HepG2 (cell line): ENCODE data around the gene HELLS. TPM values are rescaled to one million over a fixed set of nuclear protein-coding genes. Genes with fewer than 3 reads are reported as not detected.

Experiments
- ATAC-seq: fragments of 200-7000 bp; cut with Tn5 transposase; 3 replicates; pipeline ENCODE4 v1.9.1; 2020; ENCODE audit warnings: mild to moderate bottlenecking, moderate library complexity
- BruUV-seq: library from RNA; stranded (reverse); fragments of 400-500 nt; replicated peaks from 2 replicates; lab custom pipeline; 2021; lab: Mats Ljungman, UMichigan
- CTCF ChIA-PET: fragments of 300-600 bp; formaldehyde crosslinking; extraction: SDS; loops from one replicate; lab custom pipeline; 2021; ENCODE audit warnings: low total read pairs, inconsistent platforms, low intra/inter-chr PET ratio; lab: Yijun Ruan, JAX
- POLR2A ChIA-PET: fragments of 350-600 bp; sonication (Branson Sonifier 250); formaldehyde crosslinking; loops from one replicate; lab custom pipeline; 2020; ENCODE audit warnings: antibody characterized with exemption, inconsistent platforms; lab: Yijun Ruan, JAX
- DNase-seq: peaks from one replicate; pipeline ENCODE4 v3.0.0-alpha.2; 2015; ENCODE audit warnings: low spot score
- FAIRE-seq: peaks from 3 replicates; lab custom pipeline; 2011; peaks lifted over from hg19 to GRCh38; lab: Jason Lieb, UNC
- H2AFZ ChIP-seq: one replicate; pipeline ENCODE4 v1.6.1; 2011; ENCODE audit warnings: low read length, inconsistent platforms
- H3K27ac ChIP-seq: fragments of 300-600 bp; 3 replicates; pipeline ENCODE4 v1.8.0; 2011; ENCODE audit warnings: mixed run types, mild to moderate bottlenecking, mixed read lengths, low read length, inconsistent platforms; ENCODE audit not compliant: insufficient read depth; ENCODE audit errors: extremely low read length
- H3K27me3 ChIP-seq, 2 experiments: fragments of 200-600 bp in 1 of 2; 2 replicates in 1 of 2; 3 replicates in 1 of 2; pipeline versions ENCODE4 v1.6.0 to v1.8.0; 2011; ENCODE audit warnings: low read length in 2 of 2, mild to moderate bottlenecking in 2 of 2, moderate library complexity in 2 of 2, inconsistent platforms in 1 of 2; ENCODE audit not compliant: insufficient read depth in 2 of 2, control insufficient read depth in 1 of 2
- H3K36me3 ChIP-seq, 2 experiments: fragments of 200-600 bp in 1 of 2; replicated peaks in 1 of 2; 2 replicates in 1 of 2; 3 replicates in 1 of 2; pipeline versions ENCODE4 v1.5.1 to v1.8.0; 2011; ENCODE audit warnings: low read length in 2 of 2, inconsistent platforms in 1 of 2; ENCODE audit not compliant: insufficient read depth in 2 of 2, control insufficient read depth in 1 of 2
- H3K4me1 ChIP-seq: 2 replicates; pipeline ENCODE4 v1.5.1; 2012; ENCODE audit warnings: low read length, inconsistent platforms; ENCODE audit not compliant: insufficient read depth
- H3K4me2 ChIP-seq: 2 replicates; pipeline ENCODE4 v1.6.0; 2011; ENCODE audit warnings: low read depth, low read length, inconsistent platforms
- H3K4me3 ChIP-seq, 3 experiments: fragments of 200-600 bp in 1 of 3; sonication (generic), shearing (Covaris generic) in 1 of 3; replicated peaks in 1 of 3; 2 replicates each; pipeline ENCODE4 v1.5.1; 2011 to 2016; ENCODE audit warnings: low read length in 3 of 3, inconsistent platforms in 2 of 3, low read depth in 2 of 3, mild to moderate bottlenecking in 2 of 3, control low read depth in 1 of 3, mixed read lengths in 1 of 3; ENCODE audit not compliant: insufficient read depth in 1 of 3
- H3K79me2 ChIP-seq: one replicate; pipeline ENCODE4 v1.6.1; 2011; ENCODE audit warnings: low read length, inconsistent platforms; ENCODE audit not compliant: insufficient read depth
- H3K9ac ChIP-seq: 2 replicates; pipeline ENCODE4 v1.6.0; 2011; ENCODE audit warnings: mild to moderate bottlenecking, low read depth, low read length, inconsistent platforms; ENCODE audit not compliant: insufficient read depth
- H3K9me3 ChIP-seq: 2 replicates; pipeline ENCODE4 v1.5.1; 2012; ENCODE audit warnings: mild to moderate bottlenecking, low read length
- H4K20me1 ChIP-seq: 2 replicates; pipeline ENCODE4 v1.6.0; 2011; ENCODE audit warnings: inconsistent platforms, mild to moderate bottlenecking, low read length, moderate library complexity; ENCODE audit not compliant: insufficient read depth
- ATAD3A ChIP-seq: sonication (generic); formaldehyde crosslinking; IDR thresholded peaks from 2 replicates; pipeline ENCODE4 v1.4.0; 2020; ENCODE audit warnings: missing genetic modification reagents
- HCFC1 ChIP-seq: fragments of 150-350 bp; IDR thresholded peaks from 2 replicates; pipeline ENCODE4 v1.6.1; 2014; ENCODE audit warnings: low read depth, low read length
- MTF2 ChIP-seq: sonication (generic); formaldehyde crosslinking; IDR thresholded peaks from 2 replicates; pipeline ENCODE4 v1.5.0; 2020; ENCODE audit warnings: missing genetic modification reagents, borderline replicate concordance
- ZNF790 ChIP-seq: sonication (generic); formaldehyde crosslinking; IDR thresholded peaks from 2 replicates; pipeline ENCODE4 v1.8.0; 2022; ENCODE audit warnings: missing genetic modification reagents, mild to moderate bottlenecking, borderline replicate concordance
- WGBS: methylation state at CpG from one replicate; pipeline ENCODE4 v1.1.6; 2017; ENCODE audit warnings: low lambda C conversion rate; 5-methylcytosine and 5-hydroxymethylcytosine counted together
- in situ Hi-C: cut with HindIII; loops from 2 replicates; pipeline ENCODE4 v1.10.0; 2017; ENCODE audit warnings: low pct_unique_long_range_greater_than_20kb; ENCODE audit not compliant: extremely low pct_ligation_motif_present
- intact Hi-C: fragments of 100-400 bp; cut with micrococcal nuclease; formaldehyde crosslinking; loops from one replicate; pipeline ENCODE4 v1.10.0; 2022; ENCODE audit not compliant: unreplicated experiment
- polyA plus RNA-seq, 8 experiments: library from polyadenylated mRNA; depleted of rRNA in 3 of 8; stranded (reverse) in 7 of 8; unstranded in 1 of 8; fragments of >200 nt; fragmentation: Illumina TruSeq in 4 of 8; extraction: Trizol in 4 of 8; gene quantifications; 2 replicates each; pipeline versions ENCODE4 v1.2.1 to v1.2.3, GENCODE V29; 2011 to 2016; ENCODE audit warnings: low read depth in 4 of 8, missing spikeins in 1 of 8, mixed read lengths in 1 of 8; ENCODE audit not compliant: insufficient read depth in 1 of 8
- total RNA-seq, 5 experiments: library from RNA; depleted of rRNA; stranded (reverse); fragments of >200 nt; fragmentation: Illumina TruSeq; extraction: Trizol; gene quantifications; 2 replicates each; pipeline ENCODE4 v1.2.3, GENCODE V29; 2016; ENCODE audit warnings: low read depth in 1 of 5
- TF ChIP-seq, protein P1 (sequence below): sonication (generic); formaldehyde crosslinking; IDR thresholded peaks from 2 replicates; pipeline ENCODE4 v1.4.0; 2020; ENCODE audit warnings: missing genetic modification reagents
- TF ChIP-seq, protein P2 (sequence below): sonication (generic); formaldehyde crosslinking; IDR thresholded peaks from 2 replicates; pipeline ENCODE4 v1.4.0; 2020; ENCODE audit warnings: missing genetic modification reagents
- TF ChIP-seq, protein P3 (sequence below): sonication (generic); formaldehyde crosslinking; IDR thresholded peaks from 2 replicates; pipeline ENCODE4 v1.5.0; 2020; ENCODE audit warnings: missing genetic modification reagents, mild to moderate bottlenecking, borderline replicate concordance

HELLS gene
- total and polyA plus RNA-seq, 2 of the 13 experiments (the other 11 are each of a cell fraction or from before 2014, with no cell fraction given), result 22.6 to 84.6 TPM

DNA sequence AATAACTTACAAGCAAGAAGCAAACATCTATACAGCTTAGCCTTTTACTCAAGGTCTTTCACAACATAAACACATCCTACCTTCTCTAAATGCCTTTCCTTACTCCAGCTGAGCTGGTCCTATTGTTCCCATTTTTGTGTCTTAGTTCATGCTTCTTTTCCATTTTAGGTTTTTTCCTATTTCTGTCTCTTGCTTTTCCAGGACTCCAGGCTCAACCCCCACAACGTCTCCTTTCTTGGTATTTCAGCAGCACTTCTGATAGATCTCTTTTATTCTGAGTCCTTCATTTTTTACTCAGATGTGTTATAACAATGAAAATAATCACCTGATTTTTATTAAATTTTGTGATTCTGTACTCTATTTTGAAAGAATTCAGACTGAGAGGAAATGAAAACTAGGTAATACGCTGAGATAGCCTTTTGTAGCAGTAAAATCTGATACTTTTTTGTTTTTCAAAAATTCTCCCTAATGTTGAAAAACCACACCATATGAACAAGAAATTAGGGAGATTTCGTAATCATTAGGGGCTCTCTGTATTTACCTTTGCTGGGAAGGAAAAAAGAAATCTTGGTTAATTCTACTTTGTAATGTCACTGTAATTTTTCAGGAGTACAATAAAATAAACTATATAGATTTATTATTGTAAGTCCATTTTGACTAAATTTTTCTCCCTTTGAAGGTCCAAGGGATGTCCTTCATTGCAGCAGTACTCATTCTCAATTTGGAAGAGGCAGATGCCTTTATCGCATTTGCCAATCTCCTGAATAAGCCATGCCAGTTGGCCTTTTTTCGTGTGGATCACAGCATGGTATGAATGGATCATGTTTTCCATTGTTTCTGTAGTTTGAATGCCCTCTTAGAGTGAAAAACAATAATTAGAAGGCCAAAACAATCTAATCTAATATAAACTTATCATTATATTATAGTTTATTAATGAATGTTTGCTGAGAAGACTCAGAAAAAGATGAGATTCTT is 24.0 kb upstream of the HELLS start (continued):
- TF ChIP-seq, protein P1, sequence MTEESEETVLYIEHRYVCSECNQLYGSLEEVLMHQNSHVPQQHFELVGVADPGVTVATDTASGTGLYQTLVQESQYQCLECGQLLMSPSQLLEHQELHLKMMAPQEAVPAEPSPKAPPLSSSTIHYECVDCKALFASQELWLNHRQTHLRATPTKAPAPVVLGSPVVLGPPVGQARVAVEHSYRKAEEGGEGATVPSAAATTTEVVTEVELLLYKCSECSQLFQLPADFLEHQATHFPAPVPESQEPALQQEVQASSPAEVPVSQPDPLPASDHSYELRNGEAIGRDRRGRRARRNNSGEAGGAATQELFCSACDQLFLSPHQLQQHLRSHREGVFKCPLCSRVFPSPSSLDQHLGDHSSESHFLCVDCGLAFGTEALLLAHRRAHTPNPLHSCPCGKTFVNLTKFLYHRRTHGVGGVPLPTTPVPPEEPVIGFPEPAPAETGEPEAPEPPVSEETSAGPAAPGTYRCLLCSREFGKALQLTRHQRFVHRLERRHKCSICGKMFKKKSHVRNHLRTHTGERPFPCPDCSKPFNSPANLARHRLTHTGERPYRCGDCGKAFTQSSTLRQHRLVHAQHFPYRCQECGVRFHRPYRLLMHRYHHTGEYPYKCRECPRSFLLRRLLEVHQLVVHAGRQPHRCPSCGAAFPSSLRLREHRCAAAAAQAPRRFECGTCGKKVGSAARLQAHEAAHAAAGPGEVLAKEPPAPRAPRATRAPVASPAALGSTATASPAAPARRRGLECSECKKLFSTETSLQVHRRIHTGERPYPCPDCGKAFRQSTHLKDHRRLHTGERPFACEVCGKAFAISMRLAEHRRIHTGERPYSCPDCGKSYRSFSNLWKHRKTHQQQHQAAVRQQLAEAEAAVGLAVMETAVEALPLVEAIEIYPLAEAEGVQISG (CRISPR knock-in tag), result no peak
- TF ChIP-seq ATAD3A (CRISPR knock-in tag) (no peak), HCFC1 (no peak), ZNF790 (CRISPR knock-in tag) (no peak)

- ATAC-seq, result no peak
- Histone ChIP-seq H3K4me2 (no peak overlapping the region), H3K79me2 (no peaks in the 10 kb centered on the region), H3K4me3 (no peak overlapping the region), H3K27ac (no peak overlapping the region), H3K36me3 (0 out of 5 replicates have a peak, but pooled peaks cover 0 to 3% of the 10 kb centered on the region in 2 experiments), H2AFZ (no peak overlapping the region), H4K20me1 (no peaks in the 10 kb centered on the region), H3K4me1 (peaks cover 6% of the 10 kb centered on the region), H3K9ac (no peak overlapping the region), H3K27me3 (no peaks in the 10 kb centered on the region), H3K9me3 (no peaks in the 10 kb centered on the region)
- intact Hi-C loops (no loop called here), in situ Hi-C loops (no loop called here)
- FAIRE-seq, result no peak
- CTCF ChIA-PET, result no interaction called here
- POLR2A ChIA-PET, result no interaction called here
- 89% methylated on average over 7 of the region's 7 CpGs for WGBS
- BruUV-seq, result no TSS peak
- no peak for DNase-seq
- TF ChIP-seq, protein P2, sequence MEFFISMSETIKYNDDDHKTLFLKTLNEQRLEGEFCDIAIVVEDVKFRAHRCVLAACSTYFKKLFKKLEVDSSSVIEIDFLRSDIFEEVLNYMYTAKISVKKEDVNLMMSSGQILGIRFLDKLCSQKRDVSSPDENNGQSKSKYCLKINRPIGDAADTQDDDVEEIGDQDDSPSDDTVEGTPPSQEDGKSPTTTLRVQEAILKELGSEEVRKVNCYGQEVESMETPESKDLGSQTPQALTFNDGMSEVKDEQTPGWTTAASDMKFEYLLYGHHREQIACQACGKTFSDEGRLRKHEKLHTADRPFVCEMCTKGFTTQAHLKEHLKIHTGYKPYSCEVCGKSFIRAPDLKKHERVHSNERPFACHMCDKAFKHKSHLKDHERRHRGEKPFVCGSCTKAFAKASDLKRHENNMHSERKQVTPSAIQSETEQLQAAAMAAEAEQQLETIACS (CRISPR knock-in tag), result no peak
- no peak for TF ChIP-seq MTF2 (CRISPR knock-in tag)
- TF ChIP-seq, protein P3, sequence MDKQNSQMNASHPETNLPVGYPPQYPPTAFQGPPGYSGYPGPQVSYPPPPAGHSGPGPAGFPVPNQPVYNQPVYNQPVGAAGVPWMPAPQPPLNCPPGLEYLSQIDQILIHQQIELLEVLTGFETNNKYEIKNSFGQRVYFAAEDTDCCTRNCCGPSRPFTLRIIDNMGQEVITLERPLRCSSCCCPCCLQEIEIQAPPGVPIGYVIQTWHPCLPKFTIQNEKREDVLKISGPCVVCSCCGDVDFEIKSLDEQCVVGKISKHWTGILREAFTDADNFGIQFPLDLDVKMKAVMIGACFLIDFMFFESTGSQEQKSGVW (CRISPR knock-in tag), result no peak
Measured at GRCh38 chr10:94524146-94524545, 21.4 kb upstream of the HELLS start.
